ENCODE results near the gene EEF1G.
"Not testable (repeated sequence)": the region's sequence is repeated elsewhere in the genome, so short reads cannot be mapped to it uniquely, and the experiment has no call there.

EEF1G gene

DNA sequence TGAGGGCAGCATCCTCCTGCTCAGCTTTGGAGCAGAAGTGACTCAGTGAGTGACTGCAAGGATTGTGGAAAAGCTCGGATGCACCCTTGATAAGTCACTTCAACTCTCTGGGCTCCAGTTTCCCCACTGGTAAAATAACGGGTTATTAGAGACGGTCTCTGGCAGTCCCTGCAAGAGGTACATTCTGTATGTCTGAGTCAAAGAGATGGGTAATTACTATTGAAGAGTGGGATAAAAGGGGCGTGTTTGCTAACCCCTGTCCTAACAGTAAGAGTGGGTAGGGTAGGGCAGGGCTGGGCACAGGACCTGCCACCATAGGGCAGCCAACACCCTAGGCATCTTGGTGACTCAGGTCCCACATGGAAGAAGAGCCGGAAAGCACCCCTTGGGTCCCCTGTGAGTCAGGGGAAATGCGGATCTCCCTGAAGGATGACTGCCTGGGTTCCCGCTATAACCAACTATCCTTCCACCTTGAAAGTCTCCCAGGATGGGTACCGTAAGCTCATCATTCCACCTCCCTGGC, 19.8 kb downstream of the EEF1G start:
- no peak for DNase-seq

- DNase-seq, result peak; percentile 94
These were observed 20.4 kb downstream of the EEF1G start for GRCh38 chr11:62553080-62553838.

GRCh38 chr11:62552485-62553079, 21.1 kb downstream of the EEF1G start:
- DNase-seq, result no peak

DNA sequence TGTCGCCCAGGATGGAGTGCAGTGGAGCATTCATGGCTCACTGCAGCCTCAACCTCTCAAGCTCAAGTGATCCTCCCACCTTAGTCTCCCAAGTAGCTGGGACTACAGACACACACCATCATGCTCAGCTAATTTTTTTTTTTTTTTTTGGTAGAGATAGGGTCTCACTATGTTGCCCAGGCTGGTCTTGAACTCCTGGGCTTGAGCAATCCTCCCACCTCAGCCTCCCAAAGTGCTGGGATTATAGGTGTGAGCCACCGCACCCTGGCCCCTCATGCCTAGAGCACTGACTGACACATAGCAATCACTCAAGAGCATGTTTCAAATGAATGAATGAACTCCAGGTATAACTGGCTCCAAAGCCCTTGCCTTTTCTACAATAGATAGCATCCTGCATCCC, 23.2 kb downstream of the EEF1G start:
- not testable (repeated sequence) for DNase-seq

DNA sequence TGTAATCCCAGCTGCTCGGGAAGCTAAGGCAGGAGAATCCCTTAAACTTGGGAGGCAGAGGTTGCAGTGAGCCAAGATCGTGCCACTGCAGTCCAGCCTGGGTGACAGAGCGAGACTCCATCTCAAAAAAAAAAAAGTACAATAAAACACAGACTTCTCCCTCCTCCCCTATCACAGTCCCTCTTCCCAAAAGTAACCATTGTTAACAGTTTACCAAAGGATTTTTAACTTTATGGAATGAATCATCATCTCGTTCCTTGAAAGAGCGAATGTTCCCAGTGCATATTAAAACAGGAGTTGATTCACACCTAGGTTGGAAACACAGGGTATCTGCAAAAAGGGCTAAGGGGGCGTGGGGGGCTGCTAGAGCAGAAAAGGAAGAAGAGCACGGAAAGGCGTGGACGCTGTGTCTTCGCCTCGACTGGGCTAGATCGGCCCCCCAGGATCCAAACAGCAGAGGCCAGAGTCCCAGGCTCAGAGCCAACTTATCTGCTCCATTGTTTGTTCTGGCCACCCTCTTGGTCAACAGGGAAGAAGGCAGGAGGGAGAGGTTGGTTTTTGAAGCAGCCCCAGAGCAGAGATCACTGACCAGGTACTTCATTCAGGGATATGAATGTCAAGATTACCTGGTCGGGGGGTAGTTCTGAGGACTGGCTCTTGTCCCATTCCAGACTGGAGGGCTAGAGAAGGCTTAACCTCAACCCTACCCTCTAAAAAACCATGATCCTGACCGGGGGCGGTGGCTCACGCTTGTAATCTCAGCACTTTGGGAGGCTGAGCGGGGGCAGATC, 25.0 kb downstream of the EEF1G start:
- no peak for DNase-seq

DNA sequence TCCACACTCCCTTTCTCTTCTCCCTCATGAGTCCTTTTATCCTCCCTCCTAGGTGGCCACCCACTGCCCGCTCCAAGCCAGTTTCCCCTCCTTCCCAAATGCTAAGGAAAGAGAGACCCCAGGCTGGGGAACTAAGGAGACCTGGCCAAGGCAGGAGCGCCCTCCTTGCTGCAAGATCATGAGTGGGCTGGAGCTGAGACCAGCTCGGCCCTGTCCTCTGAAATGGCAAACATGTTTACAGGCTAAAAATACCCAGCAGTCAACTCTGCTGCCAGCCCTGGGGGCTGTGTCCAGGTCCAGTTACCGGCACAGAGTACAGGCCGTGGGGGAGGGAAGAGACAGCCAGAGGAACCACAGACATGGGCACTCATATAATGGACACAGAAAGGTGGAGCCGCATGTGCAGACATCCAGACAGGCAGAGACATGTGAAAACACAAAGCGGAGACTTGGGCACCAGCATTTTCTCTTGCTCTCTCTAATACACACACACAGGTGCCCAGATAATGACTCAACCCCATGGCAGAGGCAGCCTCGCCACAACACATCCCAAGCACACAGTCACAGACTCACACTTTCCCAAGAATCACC, 25.9 kb downstream of the EEF1G start:
- no peak for DNase-seq

GRCh38 chr11:62546929-62547625, 26.6 kb downstream of the EEF1G start:
- peak; percentile 44 for DNase-seq

- DNase-seq, result peak; percentile 86
These were observed 27.3 kb downstream of the EEF1G start, which contains the start of gene AHNAK for GRCh38 chr11:62546244-62546928. AHNAK (minus strand) TSS chr11:62546806; CDS start chr11:62536098, 10,708 bp downstream.

DNA sequence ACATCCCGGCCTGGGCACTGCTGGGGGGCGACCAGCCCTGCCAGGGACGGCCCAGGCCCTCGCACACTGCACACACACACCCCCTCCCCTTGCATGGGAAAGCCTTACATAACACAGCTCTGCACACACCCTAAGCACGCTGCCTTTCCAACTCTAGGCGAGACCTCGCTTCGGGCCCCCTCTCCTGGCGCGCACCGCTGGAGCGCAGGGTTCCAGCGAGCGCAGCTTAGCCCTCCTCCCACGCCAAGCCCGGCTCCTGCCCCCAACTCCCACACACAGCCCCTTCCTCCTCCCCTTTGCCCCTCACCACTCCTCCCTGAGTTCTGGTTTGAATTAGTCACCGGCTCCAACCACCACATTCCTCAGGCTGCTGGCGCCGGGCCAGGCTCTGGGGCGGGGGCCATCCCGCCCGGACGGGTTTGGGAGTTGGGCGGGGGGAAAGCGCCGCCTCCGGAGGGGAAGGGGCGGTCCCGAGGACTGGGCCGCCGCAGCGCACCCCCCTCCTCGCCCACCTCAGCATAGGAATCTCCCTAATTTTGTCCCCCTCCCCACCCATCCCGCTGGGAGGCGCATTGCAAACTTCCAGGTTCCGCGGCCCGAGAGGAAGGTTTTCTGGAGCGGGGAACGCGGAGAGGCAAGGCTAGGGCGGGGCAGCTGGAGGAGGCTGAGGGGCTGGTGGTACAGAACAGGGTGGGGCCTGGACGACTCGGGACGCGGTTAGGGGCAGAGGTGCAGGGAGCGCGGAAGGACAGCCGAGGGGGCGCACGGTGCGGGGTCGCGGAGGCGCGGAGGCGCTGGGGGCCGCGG, 28.1 kb downstream of the EEF1G start:
- DNase-seq, result peak; percentile 77

DNA sequence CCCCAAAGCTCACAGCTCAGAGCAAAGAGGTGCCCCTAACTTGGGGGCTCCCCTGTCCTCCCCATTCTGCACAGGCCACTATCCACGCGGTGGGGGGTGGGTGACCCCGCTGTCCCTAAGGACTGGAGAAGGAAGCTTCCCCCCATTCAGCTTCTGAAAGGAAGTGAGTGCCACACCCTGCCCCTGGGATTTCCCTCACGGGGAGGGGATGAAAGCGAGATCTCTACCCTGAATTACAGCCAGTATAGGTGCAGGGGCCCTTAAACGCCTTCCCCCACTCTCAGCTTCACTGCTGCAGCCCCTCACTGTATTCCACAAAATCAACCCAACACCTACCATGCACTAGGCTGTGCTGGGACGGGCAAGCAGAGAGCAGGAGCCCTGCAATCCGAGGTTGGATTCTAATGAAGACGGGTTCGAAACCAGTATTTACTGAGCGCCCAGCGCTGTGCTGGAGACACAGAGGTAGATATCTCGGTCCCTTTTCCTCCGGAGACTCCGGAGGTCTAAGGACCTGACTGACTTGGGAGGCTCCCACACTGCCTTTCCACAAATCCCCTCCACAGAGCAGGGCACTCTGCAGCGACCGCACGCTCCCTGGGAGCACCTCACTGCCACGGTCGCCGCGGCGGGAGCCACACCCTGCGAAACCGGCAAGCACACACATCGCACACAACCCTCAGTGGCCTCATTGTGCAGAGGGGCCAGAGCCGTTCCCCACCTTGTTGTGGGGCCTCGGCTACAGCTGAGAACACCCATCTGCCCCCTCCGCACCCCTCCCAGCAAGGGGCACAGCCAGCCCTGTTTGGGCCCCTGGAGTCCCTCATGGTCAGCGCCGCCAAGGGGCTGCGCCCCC, 28.9 kb downstream of the EEF1G start:
- DNase-seq, result peak; percentile 50

DNA sequence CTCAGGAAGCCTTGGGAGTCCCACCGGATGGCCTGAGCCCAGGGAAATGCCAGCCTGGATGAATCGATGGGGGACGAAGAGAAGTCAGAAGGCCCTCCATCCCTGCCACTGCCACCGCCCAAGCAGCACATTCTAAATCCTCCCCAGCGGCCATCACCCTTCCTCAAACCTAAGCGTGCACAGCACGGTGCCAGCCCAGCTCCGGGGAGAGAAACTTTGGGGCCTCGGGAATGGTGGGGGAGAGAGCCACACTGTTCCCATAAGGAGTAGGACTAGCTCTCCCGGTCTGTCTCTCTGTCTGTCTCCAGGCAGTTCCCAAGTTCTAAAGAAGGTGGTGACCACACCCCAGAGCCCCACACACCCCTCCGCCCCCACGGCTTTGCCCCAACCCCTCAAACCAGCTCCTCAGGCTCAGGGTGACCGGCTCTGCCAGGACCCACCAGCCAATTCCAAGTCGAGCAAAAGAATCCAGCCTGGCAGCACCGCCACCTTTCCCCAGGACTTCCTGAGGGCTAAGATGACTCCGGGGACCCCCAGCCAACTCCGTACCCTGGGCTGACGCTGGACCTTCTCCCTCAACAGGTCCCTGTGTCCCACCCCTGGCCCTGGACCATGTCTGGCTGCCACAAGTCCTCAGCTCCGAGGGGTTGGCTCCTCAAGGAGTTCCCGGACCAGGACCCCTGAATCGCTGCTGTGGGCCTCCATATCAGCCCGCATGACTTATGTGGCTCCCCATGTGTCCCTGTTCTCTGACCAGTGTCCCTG, 29.8 kb downstream of the EEF1G start:
- DNase-seq, result no peak

- peak; percentile 92 for DNase-seq
These were observed 30.7 kb downstream of the EEF1G start for GRCh38 chr11:62542750-62543567.

- no peak for DNase-seq
These were observed 31.5 kb downstream of the EEF1G start for GRCh38 chr11:62542111-62542745.

- DNase-seq, result no peak
These were observed 32.6 kb downstream of the EEF1G start for GRCh38 chr11:62540804-62541701.

DNA sequence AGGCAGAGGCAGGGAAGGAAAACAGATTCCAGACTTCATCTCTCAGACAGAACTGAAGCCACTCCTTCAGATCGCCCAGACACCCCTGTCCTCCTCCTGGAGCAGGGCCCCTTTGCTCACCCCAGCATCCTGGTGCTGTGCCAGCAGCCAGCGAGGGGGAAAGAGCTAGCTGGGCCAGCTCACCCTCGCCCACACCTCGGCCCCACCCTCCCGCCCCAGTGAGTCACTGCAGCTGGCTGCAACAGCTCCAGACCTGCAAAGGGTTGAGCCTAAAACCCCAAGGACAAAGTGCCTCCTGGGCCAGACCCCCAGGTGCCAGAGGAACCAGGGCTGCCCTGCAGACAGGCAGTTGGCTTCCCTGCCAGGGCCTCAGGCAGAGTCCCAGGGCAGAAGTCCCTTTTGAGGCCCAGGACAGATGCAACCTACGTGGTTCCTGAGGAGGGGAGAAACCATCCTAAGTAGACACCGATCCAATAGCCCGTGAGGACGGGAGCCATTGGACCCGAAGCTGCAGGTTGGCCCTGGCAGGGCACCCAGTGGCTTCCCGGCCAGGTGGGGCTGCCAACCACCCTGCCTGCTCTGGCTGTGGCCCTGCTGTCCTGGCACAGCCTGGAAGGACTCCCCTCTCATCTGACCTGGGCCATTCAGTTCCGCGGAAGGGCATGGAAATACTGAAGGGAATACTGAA, 34.3 kb downstream of the EEF1G start:
- peak; percentile 81 for DNase-seq

Measured in hematopoietic multipotent progenitor cell treated with erythropoietin and hydrocortisone succinate and interleukin-3 and kit ligand, for 4 days (in vitro differentiated cells).